Activated effector memory CD4-positive, alpha-beta T cell treated with anti-CD3 and anti-CD28 coated beads, Interleukin-2, amount 50 U/mL, for 16 hours (primary cell): ENCODE results near the gene GIPC2.
"Not testable (repeated sequence)": the region's sequence is repeated elsewhere in the genome, so short reads cannot be mapped to it uniquely, and the experiment has no call there.

Source experiments
- DNase-seq: peaks from one replicate; pipeline ENCODE4 v3.0.0-alpha.2; 2020

Gene GIPC2

GRCh38 chr1:78045926-78046778 lies at the start of gene GIPC2:
Gene GIPC2, plus strand, starts transcription at chr1:78045966. Its CDS starts 129 bp downstream, at chr1:78046095.
- no peak for DNase-seq

GRCh38 chr1:77996734-77997133 lies 49.0 kb upstream of the GIPC2 start:
- DNase-seq = no peak

- not testable (repeated sequence) for DNase-seq
These were observed 45.2 kb upstream of the GIPC2 start for GRCh38 chr1:78000536-78000935.

- no peak for DNase-seq
These were observed 42.6 kb upstream of the GIPC2 start for GRCh38 chr1:78003070-78003746.

GRCh38 chr1:78003882-78004718 lies 41.7 kb upstream of the GIPC2 start:
- peak; percentile 76 for DNase-seq

GRCh38 chr1:78004719-78005447 lies 40.9 kb upstream of the GIPC2 start, which contains the start of gene DNAJB4:
Gene DNAJB4, plus strand, starts transcription at chr1:78004939. Its CDS starts 172 bp downstream, at chr1:78005111.
- peak; percentile 77 for DNase-seq

GRCh38 chr1:78005448-78005722 lies 40.4 kb upstream of the GIPC2 start:
- no peak for DNase-seq

GRCh38 chr1:78005755-78006154 lies 40.0 kb upstream of the GIPC2 start:
- DNase-seq = no peak

- DNase-seq = no peak
These were observed 39.2 kb upstream of the GIPC2 start for GRCh38 chr1:78006521-78006920.

- DNase-seq = no peak
These were observed 38.0 kb upstream of the GIPC2 start for GRCh38 chr1:78007677-78008341.

GRCh38 chr1:78009276-78009675 lies 36.5 kb upstream of the GIPC2 start:
- DNase-seq = no peak

GRCh38 chr1:78009836-78010235 lies 35.9 kb upstream of the GIPC2 start:
- no peak for DNase-seq

- DNase-seq = no peak
These were observed 34.7 kb upstream of the GIPC2 start for GRCh38 chr1:78011050-78011449.

GRCh38 chr1:78015148-78015547 lies 30.6 kb upstream of the GIPC2 start:
- no peak for DNase-seq

- DNase-seq = no peak
These were observed 26.7 kb upstream of the GIPC2 start for GRCh38 chr1:78019024-78019423.

GRCh38 chr1:78021134-78021533 lies 24.6 kb upstream of the GIPC2 start:
- not testable (repeated sequence) for DNase-seq

GRCh38 chr1:78029793-78030192 lies 16.0 kb upstream of the GIPC2 start:
- DNase-seq = no peak

- no peak for DNase-seq
These were observed 12.6 kb upstream of the GIPC2 start for GRCh38 chr1:78032996-78033796.

GRCh38 chr1:78033797-78034172 lies 12.0 kb upstream of the GIPC2 start:
- DNase-seq = no peak

GRCh38 chr1:78035121-78035520 lies 10.6 kb upstream of the GIPC2 start:
- DNase-seq = no peak

- no peak for DNase-seq
These were observed 9.3 kb upstream of the GIPC2 start for GRCh38 chr1:78036450-78036849.
